Upper lobe of left lung (tissue), 4 donors: ENCODE results near the gene C5orf15.

ENCODE experiments used
- POLR2A ChIP-seq, 4 donors: fragments of 450-650 bp; IDR thresholded peaks; one replicate each; pipeline ENCODE4 v1.5.1; 2016 to 2017; ENCODE audit warnings: antibody characterized with exemption in 4 of 4, mild to moderate bottlenecking in 2 of 4
- POLR2AphosphoS5 ChIP-seq, 2 donors: sonication (generic); formaldehyde crosslinking; IDR thresholded peaks; one replicate each; pipeline ENCODE4 v1.5.1; 2017; ENCODE audit warnings: antibody characterized with exemption in 2 of 2
- TF ChIP-seq, protein P1 (sequence below), 6 experiments: fragments of 450-650 bp in 4 of 6; fragments of 200-600 bp in 2 of 6; sonication (generic) in 2 of 6; IDR thresholded peaks; one replicate each; pipeline ENCODE4 v1.5.1; 2016 to 2019; ENCODE audit warnings: antibody characterized with exemption in 6 of 6

- TF ChIP-seq POLR2AphosphoS5 (IDR thresholded peaks at IDR 0.05), result no peak
- TF ChIP-seq, protein P1, sequence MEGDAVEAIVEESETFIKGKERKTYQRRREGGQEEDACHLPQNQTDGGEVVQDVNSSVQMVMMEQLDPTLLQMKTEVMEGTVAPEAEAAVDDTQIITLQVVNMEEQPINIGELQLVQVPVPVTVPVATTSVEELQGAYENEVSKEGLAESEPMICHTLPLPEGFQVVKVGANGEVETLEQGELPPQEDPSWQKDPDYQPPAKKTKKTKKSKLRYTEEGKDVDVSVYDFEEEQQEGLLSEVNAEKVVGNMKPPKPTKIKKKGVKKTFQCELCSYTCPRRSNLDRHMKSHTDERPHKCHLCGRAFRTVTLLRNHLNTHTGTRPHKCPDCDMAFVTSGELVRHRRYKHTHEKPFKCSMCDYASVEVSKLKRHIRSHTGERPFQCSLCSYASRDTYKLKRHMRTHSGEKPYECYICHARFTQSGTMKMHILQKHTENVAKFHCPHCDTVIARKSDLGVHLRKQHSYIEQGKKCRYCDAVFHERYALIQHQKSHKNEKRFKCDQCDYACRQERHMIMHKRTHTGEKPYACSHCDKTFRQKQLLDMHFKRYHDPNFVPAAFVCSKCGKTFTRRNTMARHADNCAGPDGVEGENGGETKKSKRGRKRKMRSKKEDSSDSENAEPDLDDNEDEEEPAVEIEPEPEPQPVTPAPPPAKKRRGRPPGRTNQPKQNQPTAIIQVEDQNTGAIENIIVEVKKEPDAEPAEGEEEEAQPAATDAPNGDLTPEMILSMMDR (IDR thresholded peaks at IDR 0.05), result no peak
- no peak for TF ChIP-seq POLR2A (IDR thresholded peaks at IDR 0.05)
These were observed 10.5 kb upstream of the C5orf15 start for GRCh38 chr5:133978943-133979342.
